ENCODE data around the gene SLC2A1.

Gene SLC2A1

GRCh38 chr1:42957880-42958487 is 684 bp downstream of the SLC2A1 start:
- peak; percentile 29 for DNase-seq

GRCh38 chr1:42957229-42957879 is 1.3 kb downstream of the SLC2A1 start:
- DNase-seq, result no peak

- DNase-seq, result no peak
Observed at GRCh38 chr1:42956739-42957138, 1.9 kb downstream of the SLC2A1 start.

- DNase-seq, result no peak
Observed at GRCh38 chr1:42955311-42956063, 3.2 kb downstream of the SLC2A1 start.

- DNase-seq, result no peak
Observed at GRCh38 chr1:42953182-42954180, 5.2 kb downstream of the SLC2A1 start.

GRCh38 chr1:42952303-42953001 is 6.2 kb downstream of the SLC2A1 start:
- DNase-seq, result no peak

- DNase-seq, result no peak
Observed at GRCh38 chr1:42951588-42951987, 7.1 kb downstream of the SLC2A1 start.

- DNase-seq, result no peak
Observed at GRCh38 chr1:42950116-42950481, 8.6 kb downstream of the SLC2A1 start.

- no peak for DNase-seq
Observed at GRCh38 chr1:42949312-42950115, 9.2 kb downstream of the SLC2A1 start.

- DNase-seq, result no peak
Observed at GRCh38 chr1:42947965-42948732, 10.5 kb downstream of the SLC2A1 start.

GRCh38 chr1:42947117-42947516 is 11.6 kb downstream of the SLC2A1 start:
- DNase-seq, result no peak

GRCh38 chr1:42946120-42946898 is 12.4 kb downstream of the SLC2A1 start:
- no peak for DNase-seq

GRCh38 chr1:42945164-42945563 is 13.5 kb downstream of the SLC2A1 start:
- DNase-seq, result no peak

GRCh38 chr1:42944246-42944928 is 14.3 kb downstream of the SLC2A1 start:
- peak; percentile 62 for DNase-seq

GRCh38 chr1:42943728-42944127 is 14.9 kb downstream of the SLC2A1 start:
- no peak for DNase-seq

- DNase-seq, result no peak
Observed at GRCh38 chr1:42943166-42943565, 15.5 kb downstream of the SLC2A1 start.

- DNase-seq, result no peak
Observed at GRCh38 chr1:42942444-42942843, 16.2 kb downstream of the SLC2A1 start.

GRCh38 chr1:42941640-42942330 is 16.9 kb downstream of the SLC2A1 start:
- no peak for DNase-seq
